H1 (cell line): ENCODE data around the gene ARNT2.

ENCODE experiments used
- EP300 ChIP-seq, 2 experiments: IDR thresholded peaks; 1 replicate in 1 of 2; 2 replicates in 1 of 2; pipeline ENCODE4 v1.6.1; 2011 to 2012; ENCODE audit warnings: low read depth in 2 of 2, low read length in 2 of 2, mild to moderate bottlenecking in 2 of 2, borderline replicate concordance in 1 of 2, inconsistent platforms in 1 of 2, moderate library complexity in 1 of 2
- PHF8 ChIP-seq: fragments of 200-600 bp; sonication (generic); conservative IDR thresholded peaks from 2 replicates; pipeline ENCODE4 v1.7.1; 2012; ENCODE audit warnings: low read depth, mild to moderate bottlenecking, inconsistent platforms, low read length, moderate library complexity
- POLR2AphosphoS5 ChIP-seq: IDR thresholded peaks from 2 replicates; pipeline ENCODE4 v1.6.1; 2011; ENCODE audit warnings: low read depth, low read length
- RBBP5 ChIP-seq: IDR thresholded peaks from 2 replicates; pipeline ENCODE4 v1.7.1; 2012; ENCODE audit warnings: low read depth, mild to moderate bottlenecking, inconsistent platforms, low read length, moderate library complexity, borderline replicate concordance
- SRF ChIP-seq: IDR thresholded peaks from 2 replicates; pipeline ENCODE4 v1.6.1; 2011; ENCODE audit warnings: mild to moderate bottlenecking, low read depth, low read length, moderate library complexity
- SUZ12 ChIP-seq: fragments of 200-600 bp; sonication (generic); IDR thresholded peaks from 2 replicates; pipeline ENCODE4 v1.6.1; 2012; ENCODE audit warnings: mild to moderate bottlenecking, inconsistent platforms, low read length, moderate library complexity, mixed read lengths
- TF ChIP-seq, protein P1 (sequence below): IDR thresholded peaks from 2 replicates; pipeline ENCODE4 v1.6.1; 2012; ENCODE audit warnings: low read length, inconsistent platforms
- TF ChIP-seq, protein P2 (sequence below), 3 experiments: IDR thresholded peaks; 1 replicate in 2 of 3; 2 replicates in 1 of 3; pipeline versions ENCODE4 v1.5.1 to v1.6.1; 2011; ENCODE audit warnings: low read length in 3 of 3, mild to moderate bottlenecking in 3 of 3, inconsistent platforms in 2 of 3, low read depth in 1 of 3, moderate library complexity in 1 of 3; ENCODE audit not compliant: insufficient read depth in 1 of 3; ENCODE audit errors: control extremely low read depth in 1 of 3

DNA sequence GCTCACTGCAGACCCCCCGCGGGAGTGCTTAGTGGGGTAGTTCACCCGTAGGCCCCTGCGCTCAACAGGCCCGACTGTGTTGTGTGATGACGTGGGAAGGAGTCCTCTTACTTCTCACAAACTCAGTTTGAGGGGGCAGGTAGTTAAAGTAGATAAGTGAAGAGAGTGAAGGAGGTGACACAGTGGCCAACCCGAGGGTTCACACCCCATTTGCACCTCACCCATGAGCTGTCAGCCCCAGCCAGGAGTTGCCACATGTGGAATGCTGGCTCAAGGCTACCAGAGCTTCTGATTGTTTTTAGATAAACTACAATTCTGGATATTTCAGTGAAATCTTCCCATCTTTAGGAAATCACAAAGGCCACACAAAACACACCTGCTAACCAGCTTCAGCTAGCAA lies 226.8 kb downstream of the ARNT2 start:
- TF ChIP-seq, protein P1, sequence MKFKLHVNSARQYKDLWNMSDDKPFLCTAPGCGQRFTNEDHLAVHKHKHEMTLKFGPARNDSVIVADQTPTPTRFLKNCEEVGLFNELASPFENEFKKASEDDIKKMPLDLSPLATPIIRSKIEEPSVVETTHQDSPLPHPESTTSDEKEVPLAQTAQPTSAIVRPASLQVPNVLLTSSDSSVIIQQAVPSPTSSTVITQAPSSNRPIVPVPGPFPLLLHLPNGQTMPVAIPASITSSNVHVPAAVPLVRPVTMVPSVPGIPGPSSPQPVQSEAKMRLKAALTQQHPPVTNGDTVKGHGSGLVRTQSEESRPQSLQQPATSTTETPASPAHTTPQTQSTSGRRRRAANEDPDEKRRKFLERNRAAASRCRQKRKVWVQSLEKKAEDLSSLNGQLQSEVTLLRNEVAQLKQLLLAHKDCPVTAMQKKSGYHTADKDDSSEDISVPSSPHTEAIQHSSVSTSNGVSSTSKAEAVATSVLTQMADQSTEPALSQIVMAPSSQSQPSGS = no peak
- TF ChIP-seq, protein P2, sequence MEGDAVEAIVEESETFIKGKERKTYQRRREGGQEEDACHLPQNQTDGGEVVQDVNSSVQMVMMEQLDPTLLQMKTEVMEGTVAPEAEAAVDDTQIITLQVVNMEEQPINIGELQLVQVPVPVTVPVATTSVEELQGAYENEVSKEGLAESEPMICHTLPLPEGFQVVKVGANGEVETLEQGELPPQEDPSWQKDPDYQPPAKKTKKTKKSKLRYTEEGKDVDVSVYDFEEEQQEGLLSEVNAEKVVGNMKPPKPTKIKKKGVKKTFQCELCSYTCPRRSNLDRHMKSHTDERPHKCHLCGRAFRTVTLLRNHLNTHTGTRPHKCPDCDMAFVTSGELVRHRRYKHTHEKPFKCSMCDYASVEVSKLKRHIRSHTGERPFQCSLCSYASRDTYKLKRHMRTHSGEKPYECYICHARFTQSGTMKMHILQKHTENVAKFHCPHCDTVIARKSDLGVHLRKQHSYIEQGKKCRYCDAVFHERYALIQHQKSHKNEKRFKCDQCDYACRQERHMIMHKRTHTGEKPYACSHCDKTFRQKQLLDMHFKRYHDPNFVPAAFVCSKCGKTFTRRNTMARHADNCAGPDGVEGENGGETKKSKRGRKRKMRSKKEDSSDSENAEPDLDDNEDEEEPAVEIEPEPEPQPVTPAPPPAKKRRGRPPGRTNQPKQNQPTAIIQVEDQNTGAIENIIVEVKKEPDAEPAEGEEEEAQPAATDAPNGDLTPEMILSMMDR (IDR thresholded peaks at IDR 0.05; ENCODE audit: control extremely low read depth in 1 of 3, insufficient read depth in 1 of 3, low read depth in 1 of 3, low read length in 3 of 3) = no peak
- TF ChIP-seq SUZ12 (no peak), RBBP5 (no peak), SRF (no peak), POLR2AphosphoS5 (no peak), EP300 (IDR thresholded peaks at IDR 0.05; ENCODE audit: borderline replicate concordance in 1 of 2, low read depth in 2 of 2, low read length in 2 of 2) (no peak), PHF8 (no peak)
